ENCODE measurements around the gene FAM53A. TPM values are rescaled to one million over a fixed set of nuclear protein-coding genes. Genes with fewer than 3 reads are reported as not detected.

FAM53A gene
- total and polyA plus RNA-seq, 4 experiments from 2014 or later = 0.89 to 2.8 (median 1.7) TPM

- Histone ChIP-seq H3K27me3 (ENCODE audit: insufficient read depth, low read length) (no peaks in the 10 kb centered on the region), H3K36me3 (ENCODE audit: insufficient read depth, low read length) (peaks cover 5% of the 10 kb centered on the region), H3K9me3 (ENCODE audit: control insufficient read depth in 1 of 2, low read length in 2 of 2) (no peaks in the 10 kb centered on the region), H3K27ac (ENCODE audit: low read depth, low read length) (peak overlapping the region; percentile 92), H3K4me1 (ENCODE audit: insufficient read depth, low read length) (peaks cover 67% of the 10 kb centered on the region), H3K4me3 (ENCODE audit: low read length in 2 of 2) (peak overlapping the region; percentile 62 to 99)
- H3K9me3 Mint-ChIP-seq = no peaks in the 10 kb centered on the region
- POLR2A ChIA-PET (ENCODE audit: partially characterized antibody) = interaction anchor here (0.6 to 3.9 kb wide), 19 partner anchors 9 to 1298 kb away, joined by 3 to 196 read pairs (median 4); partner anchors contain the start of genes NELFA, NSD2, TACC3 and TMEM129
- H3K36me3 Mint-ChIP-seq = peaks cover 17 to 43% of the 10 kb centered on the region in 2 donors
- no peaks in the 10 kb centered on the region for H3K27me3 Mint-ChIP-seq
- H3K4me3 Mint-ChIP-seq = peak overlapping the region; percentile 88 to 93 (median 91)
- CTCF ChIA-PET (ENCODE audit: partially characterized antibody) = interaction anchor here (0.8 to 3.7 kb wide), 7 partner anchors 8 to 21 kb away, joined by 3 to 53 read pairs (median 4); no protein-coding TSS in a partner anchor
- intact Hi-C loops (cut with micrococcal nuclease) = loop anchor here (1.0 to 5.0 kb wide), 9 partner anchors 10 to 1251 kb away; partner anchors contain the start of genes FAM53A, GRK4, LETM1 and NOP14
- peak in 2 of 5 donors; percentile 43 to 64 for DNase-seq
- H3K4me1 Mint-ChIP-seq = peaks cover 31 to 76% (median 53%) of the 10 kb centered on the region in 4 donors
- peak overlapping the region; percentile 92 to 96 (median 95) for H3K27ac Mint-ChIP-seq
Measured at GRCh38 chr4:1711571-1712215, 27.6 kb upstream of the FAM53A start.

GRCh38 chr4:1711055-1711570 lies 27.0 kb upstream of the FAM53A start:
- ChIA-PET CTCF (ENCODE audit: partially characterized antibody) (interaction anchor here (0.7 to 3.7 kb wide), 4 partner anchors 12 to 152 kb away, joined by 3 to 53 read pairs (median 8); no protein-coding TSS in a partner anchor), POLR2A (ENCODE audit: partially characterized antibody) (interaction anchor here (0.6 to 3.9 kb wide), 7 partner anchors 12 to 1298 kb away, joined by 3 to 196 read pairs (median 9); partner anchors contain the start of genes NSD2, TACC3 and TMEM129)
- H3K4me1 Mint-ChIP-seq = peaks cover 31 to 82% (median 57%) of the 10 kb centered on the region in 4 donors
- peak overlapping the region; percentile 92 to 96 (median 95) for H3K27ac Mint-ChIP-seq
- H3K9me3 Mint-ChIP-seq = no peaks in the 10 kb centered on the region
- no peaks in the 10 kb centered on the region for H3K27me3 ChIP-seq (ENCODE audit: insufficient read depth, low read length)
- peak overlapping the region; percentile 62 to 99 for H3K4me3 ChIP-seq (ENCODE audit: low read length in 2 of 2)
- no peaks in the 10 kb centered on the region for H3K9me3 ChIP-seq (ENCODE audit: control insufficient read depth in 1 of 2, low read length in 2 of 2)
- peaks cover 62% of the 10 kb centered on the region for H3K4me1 ChIP-seq (ENCODE audit: insufficient read depth, low read length)
- peak overlapping the region; percentile 92 for H3K27ac ChIP-seq (ENCODE audit: low read depth, low read length)
- no peaks in the 10 kb centered on the region for H3K27me3 Mint-ChIP-seq
- H3K4me3 Mint-ChIP-seq = peak overlapping the region; percentile 88 to 93 (median 91)
- H3K36me3 ChIP-seq (ENCODE audit: insufficient read depth, low read length) = peaks cover 5% of the 10 kb centered on the region
- intact Hi-C loops (cut with micrococcal nuclease) = loop anchor here (5.0 kb wide), 3 partner anchors 146 to 1251 kb away; partner anchors contain the start of genes GRK4, LETM1, NOP14 and UVSSA
- peaks cover 21 to 46% of the 10 kb centered on the region in 2 donors for H3K36me3 Mint-ChIP-seq
- no peak for DNase-seq

- peak overlapping the region in 3 of 8 donors; percentile 3 to 55 (median 40) for H3K4me3 Mint-ChIP-seq
- DNase-seq = no peak
- peak overlapping the region in 5 of 7 donors; percentile 14 to 54 (median 18) for H3K27ac Mint-ChIP-seq
- intact Hi-C loops (cut with micrococcal nuclease) = no loop called here
- H3K27me3 Mint-ChIP-seq = no peaks in the 10 kb centered on the region
- Histone ChIP-seq H3K4me1 (ENCODE audit: insufficient read depth, low read length) (peaks cover 38% of the 10 kb centered on the region), H3K36me3 (ENCODE audit: insufficient read depth, low read length) (peaks cover 4% of the 10 kb centered on the region), H3K27ac (ENCODE audit: low read depth, low read length) (no peak overlapping the region), H3K4me3 (ENCODE audit: low read length in 2 of 2) (no peak overlapping the region), H3K27me3 (ENCODE audit: insufficient read depth, low read length) (no peaks in the 10 kb centered on the region), H3K9me3 (ENCODE audit: control insufficient read depth in 1 of 2, low read length in 2 of 2) (no peaks in the 10 kb centered on the region)
- H3K9me3 Mint-ChIP-seq = no peaks in the 10 kb centered on the region
- peaks cover 27 to 54% of the 10 kb centered on the region in 2 donors for H3K36me3 Mint-ChIP-seq
- ChIA-PET CTCF (ENCODE audit: partially characterized antibody) (interaction anchor here (1.5 to 9.7 kb wide), 3 partner anchors 16 to 18 kb away, joined by 10 to 115 read pairs (median 13); no protein-coding TSS in a partner anchor), POLR2A (ENCODE audit: partially characterized antibody) (interaction anchor here (0.8 to 2.7 kb wide), 3 partner anchors 12 to 15 kb away, joined by 3 to 19 read pairs (median 14); partner anchors contain the start of genes TACC3 and TMEM129)
- peaks cover 27 to 77% (median 48%) of the 10 kb centered on the region in 4 donors for H3K4me1 Mint-ChIP-seq
Measured at GRCh38 chr4:1708581-1708980, 24.5 kb upstream of the FAM53A start.

- no peaks in the 10 kb centered on the region for H3K9me3 Mint-ChIP-seq
- Histone ChIP-seq H3K4me1 (ENCODE audit: insufficient read depth, low read length) (peaks cover 30% of the 10 kb centered on the region), H3K27me3 (ENCODE audit: insufficient read depth, low read length) (no peaks in the 10 kb centered on the region), H3K9me3 (ENCODE audit: control insufficient read depth in 1 of 2, low read length in 2 of 2) (no peaks in the 10 kb centered on the region), H3K36me3 (ENCODE audit: insufficient read depth, low read length) (peaks cover 16% of the 10 kb centered on the region), H3K4me3 (ENCODE audit: low read length in 2 of 2) (no peak overlapping the region), H3K27ac (ENCODE audit: low read depth, low read length) (no peak overlapping the region)
- no peaks in the 10 kb centered on the region for H3K27me3 Mint-ChIP-seq
- peak overlapping the region in 1 of 8 donors; percentile 55 for H3K4me3 Mint-ChIP-seq
- CTCF ChIA-PET (ENCODE audit: partially characterized antibody) = interaction anchor here (9.7 kb wide), 1 partner anchor 13 kb away, joined by 115 read pairs; no protein-coding TSS in a partner anchor
- H3K36me3 Mint-ChIP-seq = peaks cover 39 to 65% of the 10 kb centered on the region in 2 donors
- peak overlapping the region in 1 of 7 donors; percentile 61 for H3K27ac Mint-ChIP-seq
- H3K4me1 Mint-ChIP-seq = peaks cover 28 to 80% (median 50%) of the 10 kb centered on the region in 4 donors
- intact Hi-C loops (cut with micrococcal nuclease) = no loop called here
- DNase-seq = no peak
- POLR2A ChIA-PET (ENCODE audit: partially characterized antibody) = interaction anchor here (1.2 kb wide), 1 partner anchor 15 kb away, joined by 3 read pairs; the partner anchor contains the start of genes TACC3 and TMEM129
Measured at GRCh38 chr4:1706358-1706757, 22.2 kb upstream of the FAM53A start.

DNA sequence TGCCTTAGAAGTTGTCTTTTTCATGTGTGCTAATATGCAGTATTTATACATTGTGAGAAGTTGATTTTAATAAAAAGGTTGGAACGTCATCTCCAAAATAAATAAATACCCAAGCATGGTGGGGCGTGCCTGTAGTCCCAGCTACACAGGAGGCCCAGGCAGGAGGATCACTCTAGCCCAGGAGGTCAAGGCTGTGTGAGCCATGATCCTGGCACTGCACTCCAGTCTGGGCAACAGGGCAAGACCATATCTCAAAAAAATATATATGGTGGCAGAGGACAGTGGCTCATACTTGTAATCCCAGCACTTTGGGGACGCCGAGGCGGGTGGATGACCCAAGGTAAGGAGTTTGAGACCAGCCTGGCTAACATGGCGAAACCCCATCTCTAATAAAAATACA lies 21.6 kb upstream of the FAM53A start:
- no peak overlapping the region for H3K27ac Mint-ChIP-seq
- H3K4me1 ChIP-seq (ENCODE audit: insufficient read depth, low read length) = peaks cover 24% of the 10 kb centered on the region
- no peak overlapping the region for H3K27ac ChIP-seq (ENCODE audit: low read depth, low read length)
- H3K36me3 Mint-ChIP-seq = peaks cover 36 to 63% of the 10 kb centered on the region in 2 donors
- H3K4me3 ChIP-seq (ENCODE audit: low read length in 2 of 2) = no peak overlapping the region
- no peaks in the 10 kb centered on the region for H3K9me3 ChIP-seq (ENCODE audit: control insufficient read depth in 1 of 2, low read length in 2 of 2)
- CTCF ChIA-PET (ENCODE audit: partially characterized antibody) = interaction anchor here (9.7 kb wide), 1 partner anchor 13 kb away, joined by 115 read pairs; no protein-coding TSS in a partner anchor
- no peak for DNase-seq
- POLR2A ChIA-PET (ENCODE audit: partially characterized antibody) = interaction anchor here (1.2 kb wide), 1 partner anchor 15 kb away, joined by 3 read pairs; the partner anchor contains the start of genes TACC3 and TMEM129
- H3K27me3 ChIP-seq (ENCODE audit: insufficient read depth, low read length) = no peaks in the 10 kb centered on the region
- peaks cover 23 to 74% (median 45%) of the 10 kb centered on the region in 4 donors for H3K4me1 Mint-ChIP-seq
- intact Hi-C loops (cut with micrococcal nuclease) = no loop called here
- no peak overlapping the region for H3K4me3 Mint-ChIP-seq
- H3K36me3 ChIP-seq (ENCODE audit: insufficient read depth, low read length) = peaks cover 16% of the 10 kb centered on the region
- H3K9me3 Mint-ChIP-seq = no peaks in the 10 kb centered on the region
- H3K27me3 Mint-ChIP-seq = no peaks in the 10 kb centered on the region

DNA sequence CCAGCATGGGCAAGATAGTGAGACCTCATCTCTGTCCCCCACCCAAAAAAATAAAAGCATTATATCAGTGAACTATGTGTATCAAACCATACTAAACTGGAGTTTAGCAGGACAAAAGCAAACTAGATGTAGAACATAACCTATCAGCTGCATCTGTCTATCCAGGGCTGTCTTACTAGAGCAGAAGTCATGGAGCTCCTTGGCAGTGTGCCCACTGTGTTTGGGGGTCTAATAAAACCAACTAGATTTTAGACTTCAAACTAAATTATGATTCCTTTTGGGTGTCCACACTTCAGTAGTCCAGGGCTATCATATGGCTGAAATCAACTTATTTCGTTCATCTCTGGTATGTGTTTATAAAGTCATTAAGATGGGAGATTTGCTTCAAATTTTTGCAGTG lies 19.8 kb upstream of the FAM53A start:
- intact Hi-C loops (cut with micrococcal nuclease) = no loop called here

More for the DNA sequence above, 19.8 kb upstream of the FAM53A start:
- CTCF ChIA-PET (ENCODE audit: partially characterized antibody) = interaction anchor here (0.5 to 9.7 kb wide), 5 partner anchors 8 to 1192 kb away, joined by 3 to 115 read pairs (median 3); partner anchors contain the start of gene SLBP
- H3K4me1 Mint-ChIP-seq = peaks cover 19 to 55% (median 32%) of the 10 kb centered on the region in 4 donors
- POLR2A ChIA-PET (ENCODE audit: partially characterized antibody) = interaction anchor here (0.9 to 3.7 kb wide), 3 partner anchors 9 to 22 kb away, joined by 3 to 14 read pairs (median 3); partner anchors contain the start of genes SLBP, TACC3 and TMEM129
- H3K36me3 Mint-ChIP-seq = peaks cover 39 to 69% of the 10 kb centered on the region in 2 donors
- no peak overlapping the region for H3K4me3 Mint-ChIP-seq
- peak overlapping the region in 2 of 7 donors; percentile 48 to 52 for H3K27ac Mint-ChIP-seq
- no peak for DNase-seq
- H3K27me3 Mint-ChIP-seq = no peaks in the 10 kb centered on the region
- H3K9me3 Mint-ChIP-seq = no peaks in the 10 kb centered on the region
- Histone ChIP-seq H3K27ac (ENCODE audit: low read depth, low read length) (no peak overlapping the region), H3K9me3 (ENCODE audit: control insufficient read depth in 1 of 2, low read length in 2 of 2) (no peaks in the 10 kb centered on the region), H3K4me1 (ENCODE audit: insufficient read depth, low read length) (peaks cover 5% of the 10 kb centered on the region), H3K27me3 (ENCODE audit: insufficient read depth, low read length) (no peaks in the 10 kb centered on the region), H3K4me3 (ENCODE audit: low read length in 2 of 2) (no peak overlapping the region), H3K36me3 (ENCODE audit: insufficient read depth, low read length) (peaks cover 33% of the 10 kb centered on the region)
